GM12873 (cell line): Measurements from ENCODE around the gene MIF4GD.

Experiments
- TF ChIP-seq, protein P1 (sequence below): IDR thresholded peaks from 2 replicates; pipeline ENCODE4 v1.5.1; 2012; ENCODE audit warnings: low read depth, mild to moderate bottlenecking, moderate library complexity, low read length, control low read depth; ENCODE audit not compliant: insufficient read depth; ENCODE audit errors: missing control alignments

MIF4GD gene

DNA sequence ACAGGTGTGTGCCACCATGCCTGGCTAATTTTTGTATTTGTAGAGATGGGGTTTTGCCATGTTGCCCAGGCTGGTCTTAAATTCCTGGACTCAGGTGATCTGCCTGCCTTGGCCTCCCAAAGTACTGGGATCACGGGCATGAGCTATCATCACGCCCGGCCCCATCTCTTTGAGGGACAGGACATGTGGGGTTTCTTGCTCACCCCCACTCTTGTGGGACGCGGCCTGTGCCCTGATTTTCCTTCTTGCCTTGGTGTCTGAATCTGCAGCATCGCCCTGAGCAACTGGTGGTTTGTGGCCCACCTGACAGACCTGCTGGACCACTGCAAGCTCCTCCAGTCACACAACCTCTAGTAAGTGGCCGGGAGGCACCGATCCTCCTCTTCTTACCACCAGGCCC is 40.0 kb downstream of the MIF4GD start:
- TF ChIP-seq, protein P1, sequence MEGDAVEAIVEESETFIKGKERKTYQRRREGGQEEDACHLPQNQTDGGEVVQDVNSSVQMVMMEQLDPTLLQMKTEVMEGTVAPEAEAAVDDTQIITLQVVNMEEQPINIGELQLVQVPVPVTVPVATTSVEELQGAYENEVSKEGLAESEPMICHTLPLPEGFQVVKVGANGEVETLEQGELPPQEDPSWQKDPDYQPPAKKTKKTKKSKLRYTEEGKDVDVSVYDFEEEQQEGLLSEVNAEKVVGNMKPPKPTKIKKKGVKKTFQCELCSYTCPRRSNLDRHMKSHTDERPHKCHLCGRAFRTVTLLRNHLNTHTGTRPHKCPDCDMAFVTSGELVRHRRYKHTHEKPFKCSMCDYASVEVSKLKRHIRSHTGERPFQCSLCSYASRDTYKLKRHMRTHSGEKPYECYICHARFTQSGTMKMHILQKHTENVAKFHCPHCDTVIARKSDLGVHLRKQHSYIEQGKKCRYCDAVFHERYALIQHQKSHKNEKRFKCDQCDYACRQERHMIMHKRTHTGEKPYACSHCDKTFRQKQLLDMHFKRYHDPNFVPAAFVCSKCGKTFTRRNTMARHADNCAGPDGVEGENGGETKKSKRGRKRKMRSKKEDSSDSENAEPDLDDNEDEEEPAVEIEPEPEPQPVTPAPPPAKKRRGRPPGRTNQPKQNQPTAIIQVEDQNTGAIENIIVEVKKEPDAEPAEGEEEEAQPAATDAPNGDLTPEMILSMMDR: no peak

DNA sequence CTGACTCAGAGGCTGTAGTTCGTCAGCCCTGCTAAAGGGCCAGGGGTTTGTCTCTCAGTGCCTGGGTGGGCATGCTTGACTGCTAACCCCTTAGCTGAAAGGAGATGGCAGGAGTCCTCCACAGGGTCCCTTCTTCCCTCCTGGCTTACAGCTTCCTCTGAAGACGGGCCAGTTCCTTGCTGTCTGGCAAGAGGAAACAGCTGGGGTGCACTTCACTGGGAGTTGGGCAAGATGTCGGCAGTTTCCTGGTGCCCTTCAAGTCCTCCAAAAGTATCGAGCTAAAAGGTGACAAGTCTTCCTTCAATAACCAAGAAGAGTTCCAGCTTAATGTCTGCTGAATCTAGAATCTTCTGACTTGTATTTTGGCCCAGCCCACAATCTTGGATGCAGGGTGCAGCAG is 42.2 kb downstream of the MIF4GD start:
- TF ChIP-seq, protein P1: no peak

DNA sequence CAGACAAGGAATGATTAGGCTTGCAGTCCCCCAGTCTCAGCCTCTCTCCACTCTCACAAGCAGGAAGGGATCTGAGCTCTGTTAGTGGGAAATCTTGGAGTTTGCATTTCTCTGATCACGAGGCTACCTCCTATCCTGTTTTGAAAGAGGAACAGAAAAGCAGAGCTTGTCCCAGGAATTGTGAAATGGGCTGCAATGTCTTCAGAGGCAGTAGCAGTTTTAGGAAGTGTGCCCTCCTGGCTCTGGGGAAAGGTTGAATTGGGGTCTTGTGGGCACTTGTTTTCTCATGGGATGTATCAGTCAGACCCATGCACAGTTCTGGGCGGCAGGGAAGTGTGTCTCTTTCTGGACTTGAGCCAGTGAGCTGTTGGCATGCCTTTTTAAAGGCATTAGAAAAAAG is 42.7 kb downstream of the MIF4GD start:
- TF ChIP-seq, protein P1: no peak

GRCh38 chr17:75227729-75228128 is 43.3 kb downstream of the MIF4GD start:
- TF ChIP-seq, protein P1: no peak

- TF ChIP-seq, protein P1: no peak
Observed at GRCh38 chr17:75225016-75225415, 46.0 kb downstream of the MIF4GD start.

DNA sequence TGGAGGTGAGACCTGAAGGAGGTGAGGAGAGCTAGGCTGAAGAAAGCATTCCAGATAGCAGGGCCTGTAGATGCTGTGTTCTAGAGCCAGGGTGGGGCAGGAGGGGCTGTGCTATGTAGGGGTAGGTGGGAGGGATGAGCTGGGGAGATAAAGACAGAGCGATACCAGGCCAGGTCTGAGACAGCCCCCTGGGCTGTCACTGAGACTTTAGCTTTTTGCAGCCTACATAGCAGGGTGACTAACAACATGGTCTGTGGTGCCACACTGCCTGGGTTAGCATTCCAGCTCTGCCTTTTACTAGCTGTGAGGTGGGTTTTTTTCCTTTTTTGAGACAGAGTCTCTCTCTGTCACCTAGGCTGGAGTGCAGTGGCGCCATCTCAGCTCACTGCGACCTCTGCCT is 51.2 kb downstream of the MIF4GD start:
- TF ChIP-seq, protein P1: no peak

DNA sequence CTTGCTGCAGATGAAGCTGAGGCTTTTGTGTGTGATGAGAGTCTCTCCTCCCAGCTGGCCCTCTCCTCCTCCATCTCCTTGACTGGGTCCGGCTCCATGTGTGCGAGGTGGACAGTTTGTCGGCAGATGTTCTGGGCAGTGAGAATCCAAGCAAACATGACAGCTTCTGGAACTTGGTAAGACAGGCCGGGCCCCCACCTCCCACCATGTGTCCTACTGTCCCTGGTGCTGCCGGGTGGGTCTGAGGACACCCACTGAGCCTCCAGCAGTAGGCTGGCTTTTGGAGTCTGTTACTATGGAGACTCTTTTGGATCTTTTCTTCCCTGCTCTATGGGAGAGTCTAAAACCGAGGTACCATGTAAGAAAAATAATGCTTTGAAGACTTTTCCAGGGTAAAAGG is 52.9 kb downstream of the MIF4GD start:
- TF ChIP-seq, protein P1: no peak
